GM19035 (cell line): ENCODE results near the gene RIMS4.

ENCODE experiments used
- ATAC-seq: cut with Tn5 transposase; IDR thresholded peaks from one replicate; pipeline ENCODE4 v1.9.1; 2021; ENCODE audit not compliant: unreplicated experiment

The RIMS4 gene

GRCh38 chr20:44703183-44703925 is 107.0 kb downstream of the RIMS4 start:
- ATAC-seq, result no peak

DNA sequence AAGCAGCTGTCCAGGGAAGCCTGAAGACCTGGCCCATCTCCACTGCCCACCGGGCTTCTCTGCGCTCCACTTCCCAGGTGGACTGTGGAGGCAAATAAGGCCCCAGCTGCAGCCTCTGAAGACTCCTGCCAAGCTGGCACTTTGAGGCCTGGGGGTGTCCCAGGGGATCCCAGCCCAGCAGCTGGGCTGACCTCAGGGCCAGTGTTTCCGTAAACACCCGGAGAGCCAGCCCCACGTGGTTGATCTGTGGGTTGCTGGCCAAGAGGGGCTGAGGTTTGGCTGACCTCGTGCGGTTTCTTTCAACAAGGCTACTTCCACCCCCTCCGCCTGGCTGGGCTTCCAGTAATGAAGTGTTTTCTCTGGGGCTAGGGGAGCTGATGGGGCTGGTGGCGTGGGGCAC is 107.6 kb downstream of the RIMS4 start:
- no peak for ATAC-seq

DNA sequence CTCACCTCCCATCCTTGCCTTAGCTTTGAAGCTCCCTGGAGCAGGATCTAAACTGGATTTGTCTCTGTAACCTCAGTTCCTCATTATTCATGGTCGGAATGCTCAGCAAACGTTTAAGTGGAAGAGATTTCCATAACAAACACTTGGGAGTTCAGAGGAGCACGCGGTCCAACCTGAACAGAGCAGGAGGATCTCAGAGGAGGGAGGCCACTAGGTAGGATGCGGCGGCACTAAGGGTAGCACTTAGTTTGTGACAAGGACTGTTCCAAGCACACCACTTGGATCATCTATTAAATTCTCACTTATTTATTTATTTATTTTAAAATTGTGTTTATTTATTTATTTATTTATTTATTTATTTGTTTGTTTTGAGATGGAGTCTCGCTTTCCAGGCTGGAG is 108.5 kb downstream of the RIMS4 start:
- no peak for ATAC-seq
